CD4-positive, alpha-beta T cell treated with Interleukin-17A for 4 hours (primary cell): ENCODE results near the gene ZHX3.

Experiments
- DNase-seq: peaks from one replicate; pipeline ENCODE4 v3.0.0-alpha.2; 2020; ENCODE audit warnings: mixed read lengths

Gene ZHX3

DNA sequence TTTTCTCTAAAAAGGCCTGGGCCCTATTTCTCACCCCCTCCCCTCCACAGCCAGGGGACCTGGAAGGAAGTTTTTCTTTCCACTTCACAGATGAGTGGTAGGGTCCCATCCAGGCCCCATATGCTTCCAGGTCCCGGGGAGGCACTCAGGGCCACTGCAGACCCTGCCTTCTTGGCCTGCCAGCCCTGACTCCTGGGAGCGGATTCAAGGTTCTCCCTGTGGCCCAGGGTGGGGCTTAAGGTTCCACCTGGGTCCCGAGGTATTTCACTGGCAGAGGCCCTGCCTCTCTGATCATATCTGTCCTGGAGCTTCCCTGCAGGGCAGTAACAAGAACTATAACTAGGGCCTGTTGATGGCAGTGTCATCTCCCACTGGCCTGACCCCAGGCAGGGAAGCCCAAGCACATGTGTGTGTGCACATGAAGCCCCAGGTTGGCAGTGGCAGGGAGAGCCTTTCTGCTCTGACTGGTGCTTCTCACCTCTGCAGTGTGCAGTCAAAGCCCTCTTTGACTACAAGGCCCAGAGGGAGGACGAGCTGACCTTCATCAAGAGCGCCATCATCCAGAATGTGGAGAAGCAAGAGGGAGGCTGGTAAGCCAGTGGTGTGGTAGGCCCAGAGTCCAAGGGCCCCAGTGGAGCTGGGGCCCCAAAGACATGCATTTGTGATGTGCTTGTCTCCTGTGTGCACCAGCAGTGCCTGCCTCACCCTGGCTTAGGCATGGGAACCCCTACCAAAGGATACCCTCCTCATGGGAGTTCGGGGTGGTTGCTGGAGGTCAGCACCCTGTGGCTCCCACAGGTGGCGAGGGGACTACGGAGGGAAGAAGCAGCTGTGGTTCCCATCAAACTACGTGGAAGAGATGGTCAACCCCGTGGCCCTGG lies 149.0 kb downstream of the ZHX3 start:
- DNase-seq, result no peak

DNA sequence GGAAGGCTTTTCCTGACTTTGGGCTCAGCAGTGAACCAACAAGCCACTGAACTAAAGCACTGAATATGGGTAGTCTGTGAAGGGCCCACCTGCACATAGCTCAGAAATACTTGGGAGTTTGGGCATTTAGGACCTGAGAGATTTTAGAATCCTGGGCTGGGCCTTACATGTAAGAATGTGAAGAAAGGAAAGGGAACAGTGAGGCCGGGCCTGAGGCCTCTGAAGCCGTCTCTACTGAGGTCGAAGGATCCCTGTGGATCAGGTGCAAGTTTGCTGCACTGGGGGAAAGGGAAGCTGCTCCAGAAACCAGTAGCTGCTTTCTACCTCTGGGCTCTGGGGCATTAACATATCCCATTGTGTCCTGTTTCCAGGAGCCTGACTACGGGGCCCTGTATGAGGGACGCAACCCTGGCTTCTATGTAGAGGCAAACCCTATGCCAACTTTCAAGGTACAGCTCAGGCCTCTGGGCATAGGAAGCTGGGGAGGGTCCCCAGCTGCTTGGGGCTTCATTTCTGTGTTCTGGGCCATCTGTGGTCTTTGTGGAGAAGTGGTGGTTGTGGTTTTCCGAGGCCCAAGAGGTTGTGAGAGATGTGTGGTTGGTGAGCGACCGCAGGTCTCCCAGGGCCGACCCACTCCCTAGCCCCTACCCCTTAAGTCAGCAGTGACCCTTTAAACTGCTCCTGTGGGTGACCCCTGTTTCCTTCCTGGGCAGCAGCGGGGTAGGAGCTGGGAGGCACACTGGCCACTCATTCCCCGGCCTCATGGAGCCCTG lies 149.9 kb downstream of the ZHX3 start:
- no peak for DNase-seq

DNA sequence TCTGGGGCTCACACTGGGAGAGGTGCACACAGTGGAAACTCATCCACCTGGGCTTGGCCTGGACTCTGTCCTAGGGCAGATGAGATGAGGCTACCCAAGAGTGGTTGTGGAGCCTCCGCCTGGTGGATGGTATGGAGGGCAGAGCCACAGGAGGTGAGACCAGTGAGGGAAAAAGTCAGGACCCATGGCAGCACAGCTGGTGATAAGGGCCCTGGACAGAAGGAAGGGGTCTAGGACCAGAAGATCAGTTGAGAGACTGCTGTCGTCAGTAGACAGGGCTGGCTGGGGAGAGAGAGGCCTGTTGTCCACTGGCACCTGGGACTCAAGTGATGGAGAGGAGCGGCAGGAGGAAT lies 150.4 kb downstream of the ZHX3 start:
- DNase-seq, result peak; percentile 1

DNA sequence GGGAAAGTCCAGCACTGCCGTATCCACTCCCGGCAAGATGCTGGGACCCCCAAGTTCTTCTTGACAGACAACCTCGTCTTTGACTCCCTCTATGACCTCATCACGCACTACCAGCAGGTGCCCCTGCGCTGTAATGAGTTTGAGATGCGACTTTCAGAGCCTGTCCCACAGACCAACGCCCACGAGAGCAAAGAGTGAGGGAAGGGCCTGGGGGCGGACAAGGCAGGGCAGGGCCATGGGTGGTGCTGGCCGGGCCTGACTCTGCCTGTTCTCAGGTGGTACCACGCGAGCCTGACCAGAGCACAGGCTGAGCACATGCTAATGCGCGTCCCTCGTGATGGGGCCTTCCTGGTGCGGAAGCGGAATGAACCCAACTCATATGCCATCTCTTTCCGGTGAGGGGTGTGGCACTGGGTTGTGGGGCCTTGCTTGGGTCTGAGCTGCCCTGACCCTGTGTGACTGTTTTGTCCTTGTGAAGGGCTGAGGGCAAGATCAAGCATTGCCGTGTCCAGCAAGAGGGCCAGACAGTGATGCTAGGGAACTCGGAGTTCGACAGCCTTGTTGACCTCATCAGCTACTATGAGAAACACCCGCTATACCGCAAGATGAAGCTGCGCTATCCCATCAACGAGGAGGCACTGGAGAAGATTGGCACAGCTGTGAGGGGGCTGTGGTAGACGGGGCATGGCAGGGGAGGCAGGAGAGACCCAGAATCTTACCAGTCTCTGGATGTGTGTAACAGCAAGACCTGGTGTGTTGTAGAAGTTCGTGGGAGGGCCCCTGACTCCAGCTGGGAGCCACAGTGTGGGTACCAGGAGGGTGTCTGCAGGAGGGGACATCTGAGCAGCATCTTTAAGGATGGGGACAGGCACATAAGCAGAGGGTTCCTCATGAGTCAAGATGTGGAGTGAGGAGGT lies 151.1 kb downstream of the ZHX3 start:
- DNase-seq, result peak; percentile 1

DNA sequence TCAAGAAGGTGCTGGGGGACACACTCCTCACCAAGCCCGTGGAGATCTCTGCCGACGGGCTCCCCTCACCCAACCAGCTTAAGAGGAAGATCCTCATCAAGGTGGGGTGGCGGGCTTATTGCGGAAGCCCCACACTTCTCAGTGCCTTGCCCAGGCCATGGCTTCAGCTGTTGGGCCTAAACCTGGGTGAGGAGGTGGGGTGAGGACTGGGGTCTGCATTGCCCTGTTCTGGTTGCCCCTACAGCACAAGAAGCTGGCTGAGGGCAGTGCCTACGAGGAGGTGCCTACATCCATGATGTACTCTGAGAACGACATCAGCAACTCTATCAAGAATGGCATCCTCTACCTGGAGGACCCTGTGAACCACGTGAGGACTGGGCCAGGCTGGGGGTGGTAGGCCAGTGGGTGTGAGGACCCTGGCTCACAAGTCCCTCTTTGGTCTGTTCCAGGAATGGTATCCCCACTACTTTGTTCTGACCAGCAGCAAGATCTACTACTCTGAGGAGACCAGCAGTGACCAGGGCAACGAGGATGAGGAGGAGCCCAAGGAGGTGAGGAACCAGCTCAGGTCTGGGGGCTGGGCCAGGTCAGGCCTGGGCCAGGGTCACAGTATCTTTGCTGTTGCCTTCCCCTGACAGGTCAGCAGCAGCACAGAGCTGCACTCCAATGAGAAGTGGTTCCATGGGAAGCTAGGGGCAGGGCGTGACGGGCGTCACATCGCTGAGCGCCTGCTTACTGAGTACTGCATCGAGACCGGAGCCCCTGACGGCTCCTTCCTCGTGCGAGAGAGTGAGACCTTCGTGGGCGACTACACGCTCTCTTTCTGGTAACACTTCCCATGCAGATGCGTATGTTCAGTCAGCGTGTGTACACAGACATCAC lies 152.3 kb downstream of the ZHX3 start:
- no peak for DNase-seq

DNA sequence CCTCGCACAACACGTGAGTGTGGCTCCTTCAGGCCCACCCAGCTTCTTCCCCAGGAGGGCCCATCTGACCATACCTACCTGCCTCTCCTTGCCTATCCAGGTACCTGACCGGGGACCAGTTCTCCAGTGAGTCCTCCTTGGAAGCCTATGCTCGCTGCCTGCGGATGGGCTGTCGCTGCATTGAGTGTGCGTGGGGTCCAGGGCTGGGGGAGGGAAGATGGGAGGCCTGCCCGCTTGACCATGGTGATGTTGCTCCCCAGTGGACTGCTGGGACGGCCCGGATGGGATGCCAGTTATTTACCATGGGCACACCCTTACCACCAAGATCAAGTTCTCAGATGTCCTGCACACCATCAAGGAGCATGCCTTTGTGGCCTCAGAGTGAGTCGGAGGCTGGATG lies 153.7 kb downstream of the ZHX3 start:
- no peak for DNase-seq

DNA sequence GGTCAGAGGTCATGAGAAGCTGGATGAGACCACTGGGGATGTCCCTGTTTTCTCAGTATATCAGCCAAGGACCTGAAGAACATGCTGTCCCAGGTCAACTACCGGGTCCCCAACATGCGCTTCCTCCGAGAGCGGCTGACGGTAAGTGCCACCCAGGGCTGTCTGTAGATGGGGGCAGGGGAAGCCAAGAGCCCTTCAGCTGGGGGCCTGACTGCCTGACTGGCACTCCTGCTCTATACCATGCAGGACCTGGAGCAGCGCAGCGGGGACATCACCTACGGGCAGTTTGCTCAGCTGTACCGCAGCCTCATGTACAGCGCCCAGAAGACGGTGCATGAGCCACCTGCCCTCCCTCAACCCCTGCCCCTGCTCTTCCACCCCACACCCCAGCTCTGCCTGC lies 155.1 kb downstream of the ZHX3 start:
- no peak for DNase-seq

DNA sequence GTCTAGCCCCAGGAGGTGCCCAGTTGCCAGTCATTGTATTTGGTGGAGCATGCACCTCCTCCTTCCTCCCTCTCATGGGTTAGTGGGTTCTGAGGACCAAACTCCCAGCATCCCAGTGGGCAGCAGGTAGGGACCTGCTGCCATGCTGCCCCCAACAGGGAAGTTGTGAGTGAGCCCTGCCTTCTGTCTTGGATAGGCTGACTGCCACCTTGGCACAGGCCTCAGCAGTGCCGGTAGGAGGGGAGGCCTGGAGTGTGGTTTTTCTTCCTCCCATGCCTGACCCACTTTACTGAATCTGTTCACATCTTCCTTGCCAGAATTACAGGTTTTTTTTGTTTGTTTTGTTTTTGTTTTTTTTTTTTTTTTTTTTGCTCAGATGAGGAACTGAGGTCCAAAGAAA lies 155.6 kb downstream of the ZHX3 start:
- no peak for DNase-seq

DNA sequence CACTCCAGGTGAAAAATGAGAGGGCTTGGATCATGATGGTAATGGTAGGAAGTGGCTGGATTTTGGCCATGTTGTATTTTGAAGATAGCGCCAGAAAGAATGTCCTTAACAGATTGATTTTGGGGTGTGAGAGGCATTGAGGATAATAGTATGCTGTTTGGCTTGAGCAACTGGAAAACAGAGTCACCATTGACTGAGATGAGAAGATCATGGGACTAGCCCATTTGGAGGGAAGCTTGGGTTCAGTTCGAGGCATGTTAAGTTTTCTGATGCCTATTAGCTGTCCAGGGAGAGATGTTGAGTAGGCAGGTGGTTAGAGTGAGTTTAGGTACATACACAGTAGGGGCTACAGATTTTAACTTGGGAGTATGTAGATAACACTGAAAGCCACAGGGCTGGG lies 156.8 kb downstream of the ZHX3 start:
- no peak for DNase-seq

DNA sequence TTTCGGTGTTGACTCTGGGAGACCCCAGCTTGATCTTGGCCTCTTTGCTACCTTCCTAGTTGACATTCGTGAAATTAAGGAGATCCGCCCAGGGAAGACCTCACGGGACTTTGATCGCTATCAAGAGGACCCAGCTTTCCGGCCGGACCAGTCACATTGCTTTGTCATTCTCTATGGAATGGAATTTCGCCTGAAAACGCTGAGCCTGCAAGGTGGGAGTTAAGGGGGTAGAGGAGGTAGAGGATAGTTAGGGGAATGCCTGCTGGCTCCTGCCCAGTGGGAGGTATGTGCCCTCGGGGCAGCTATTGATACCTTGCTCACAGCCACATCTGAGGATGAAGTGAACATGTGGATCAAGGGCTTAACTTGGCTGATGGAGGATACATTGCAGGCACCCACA lies 158.0 kb downstream of the ZHX3 start:
- DNase-seq, result no peak

DNA sequence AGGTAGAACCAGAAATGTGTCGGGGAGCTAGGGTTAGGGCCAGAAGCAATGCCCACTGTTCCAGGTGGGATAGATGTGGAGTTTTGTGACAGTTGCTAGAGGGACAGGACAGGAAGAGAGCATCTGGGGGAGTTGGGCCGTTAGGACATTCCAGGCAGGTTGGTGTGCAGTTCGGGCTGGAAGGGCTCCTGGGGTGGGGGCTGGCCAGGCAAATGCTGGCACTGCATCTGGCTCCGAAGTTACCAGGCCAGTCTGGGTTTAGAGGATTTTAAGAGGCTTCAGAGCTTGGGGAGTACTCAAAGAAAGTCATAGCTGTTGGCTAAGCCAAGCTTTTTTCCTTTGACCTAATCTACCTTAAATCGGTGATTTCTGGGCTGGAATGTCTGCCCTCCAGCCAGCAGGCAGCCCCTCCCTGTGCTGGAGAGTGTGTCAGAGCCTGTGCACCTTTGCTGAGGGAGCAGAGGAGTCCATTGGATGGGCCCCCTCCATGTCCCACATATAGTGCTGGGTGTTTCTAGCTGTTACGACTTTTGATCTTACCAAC lies 159.4 kb downstream of the ZHX3 start:
- no peak for DNase-seq

DNA sequence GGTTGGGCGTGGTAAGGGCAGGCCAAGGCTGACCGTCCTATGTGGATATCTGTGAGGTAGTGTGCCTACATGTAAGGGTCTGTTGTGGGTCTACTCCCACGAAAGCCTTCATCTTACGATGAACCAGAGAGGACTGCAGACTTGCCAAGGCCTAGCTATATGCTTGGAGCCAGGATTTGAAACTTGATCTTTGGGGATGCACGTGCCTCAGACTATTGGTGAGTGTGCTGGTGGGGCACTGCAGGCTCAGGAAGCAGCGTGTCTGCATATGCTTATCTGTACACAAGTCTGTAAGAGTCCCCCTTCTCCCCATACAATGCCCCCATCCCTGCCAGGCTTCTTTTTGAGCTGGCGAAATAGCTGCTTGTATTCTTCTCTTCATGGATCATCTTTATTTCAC lies 162.3 kb downstream of the ZHX3 start:
- no peak for DNase-seq

DNA sequence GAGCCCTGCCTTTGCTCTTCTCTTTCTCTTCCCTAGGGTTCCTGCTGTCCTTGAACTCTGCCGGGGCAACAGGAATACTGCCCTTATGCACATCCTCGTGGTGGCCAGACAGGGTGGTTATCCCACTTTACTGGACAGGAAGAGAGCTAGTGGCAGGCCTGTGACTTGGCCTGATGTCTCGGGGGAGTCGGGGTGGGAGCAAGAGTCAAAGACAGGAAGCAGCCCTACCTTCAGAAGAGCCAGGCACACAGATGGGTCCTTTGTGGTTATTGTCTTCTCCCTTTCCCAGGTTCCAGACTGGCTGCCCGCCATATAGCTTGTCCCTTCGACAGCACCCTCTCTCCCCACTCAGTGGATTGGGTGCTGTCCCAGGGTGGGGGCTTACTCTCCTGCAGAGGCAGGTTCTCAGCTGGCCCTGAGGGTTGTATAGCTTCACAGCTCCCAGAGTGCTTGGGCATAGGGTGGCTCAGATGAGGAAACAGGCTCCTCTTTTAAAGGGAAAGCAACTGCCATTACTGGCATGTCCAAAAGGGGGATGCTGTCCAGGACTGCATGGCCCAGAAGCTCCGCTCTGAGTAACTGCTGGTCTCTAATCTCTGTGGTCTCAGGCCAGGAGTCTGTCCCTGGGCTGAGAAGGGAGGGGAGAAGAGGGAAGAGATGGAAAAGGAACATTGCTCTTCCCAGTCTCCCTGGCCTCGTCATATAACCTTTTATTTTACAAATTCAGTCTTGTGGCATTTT lies 162.9 kb downstream of the ZHX3 start:
- DNase-seq, result no peak

DNA sequence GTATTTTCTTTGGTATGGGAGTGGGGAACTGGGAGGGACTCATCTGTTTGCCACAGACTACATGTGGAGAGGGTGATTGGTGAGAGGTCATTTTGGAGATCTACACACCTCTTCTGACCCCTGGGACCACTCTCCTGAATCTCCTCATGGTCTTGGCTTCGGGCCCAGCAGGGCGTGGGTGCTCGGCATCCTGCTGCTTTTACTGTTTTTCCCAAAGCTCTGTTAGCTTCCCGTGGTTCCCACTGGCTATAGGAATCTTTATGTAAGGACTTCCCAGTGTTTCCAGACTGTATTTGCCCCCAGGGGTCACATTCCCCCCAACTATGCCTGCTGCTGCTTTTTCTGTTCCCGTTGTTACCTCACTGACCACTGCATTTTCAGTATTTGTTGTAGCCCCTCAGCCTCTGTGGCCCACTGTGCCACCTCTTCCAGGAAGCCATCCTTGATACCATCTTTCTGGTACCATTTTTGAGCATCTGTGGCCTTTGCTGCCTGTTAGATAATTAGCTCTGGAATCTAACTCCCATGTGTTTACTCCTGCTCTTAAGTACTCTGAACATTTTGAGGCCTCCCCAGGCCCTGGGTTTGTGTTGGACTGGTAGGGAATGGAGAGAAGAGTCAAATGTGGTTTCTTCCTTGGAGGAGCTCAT lies 165.3 kb downstream of the ZHX3 start:
- no peak for DNase-seq

DNA sequence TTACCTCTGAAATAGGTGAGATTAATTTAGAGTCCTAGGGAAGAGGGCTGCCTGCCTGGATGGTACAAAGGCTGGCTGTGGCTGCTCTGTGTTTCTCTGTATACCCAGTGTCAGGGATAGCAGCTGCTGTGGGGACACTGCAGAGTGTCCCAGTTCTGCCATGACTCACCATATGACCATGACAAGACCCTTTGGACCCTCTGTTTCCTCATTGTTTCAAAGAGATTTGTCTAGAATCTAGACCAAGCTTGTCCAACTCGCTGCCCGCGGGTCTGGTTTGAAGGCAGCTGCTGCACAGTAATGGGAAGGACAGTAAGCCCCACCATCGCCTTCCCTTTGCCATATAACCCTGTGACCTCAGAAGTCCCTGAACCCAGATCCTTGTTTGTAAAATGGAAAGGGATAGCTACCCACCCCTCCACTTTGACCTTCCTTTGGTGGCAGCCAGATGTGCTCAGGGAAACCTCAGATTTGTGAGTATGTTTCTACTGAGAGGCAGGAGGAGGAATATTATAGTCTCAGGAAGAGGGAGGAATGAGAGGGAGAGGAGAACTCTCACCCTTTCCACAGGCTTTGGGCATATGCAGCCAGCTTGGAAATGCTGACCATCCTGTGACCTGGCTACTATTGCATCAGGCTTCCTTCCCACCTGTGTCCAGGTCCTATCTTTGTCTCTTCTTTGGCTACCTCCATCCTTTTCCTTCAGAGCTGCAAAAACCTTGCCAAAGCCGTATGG lies 166.2 kb downstream of the ZHX3 start:
- no peak for DNase-seq

DNA sequence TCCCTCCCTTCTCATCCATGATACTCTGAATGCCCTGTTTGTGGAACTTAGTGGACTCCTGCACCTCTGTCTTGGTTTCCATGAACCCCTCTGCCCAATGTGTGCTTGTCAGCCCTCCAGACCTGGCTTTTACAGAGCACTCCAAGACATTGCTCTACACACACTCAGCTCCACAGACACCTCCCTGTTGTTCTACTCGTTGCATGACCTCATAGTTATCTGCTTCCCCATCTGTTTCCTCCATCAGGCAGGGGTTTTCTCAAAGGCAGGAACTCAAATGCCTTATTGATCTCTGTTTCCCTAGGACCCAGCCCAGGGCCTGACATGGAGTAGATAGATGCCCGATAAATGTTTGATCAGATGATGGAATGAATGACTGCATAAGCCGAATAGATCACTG lies 166.9 kb downstream of the ZHX3 start:
- DNase-seq, result peak; percentile 47

DNA sequence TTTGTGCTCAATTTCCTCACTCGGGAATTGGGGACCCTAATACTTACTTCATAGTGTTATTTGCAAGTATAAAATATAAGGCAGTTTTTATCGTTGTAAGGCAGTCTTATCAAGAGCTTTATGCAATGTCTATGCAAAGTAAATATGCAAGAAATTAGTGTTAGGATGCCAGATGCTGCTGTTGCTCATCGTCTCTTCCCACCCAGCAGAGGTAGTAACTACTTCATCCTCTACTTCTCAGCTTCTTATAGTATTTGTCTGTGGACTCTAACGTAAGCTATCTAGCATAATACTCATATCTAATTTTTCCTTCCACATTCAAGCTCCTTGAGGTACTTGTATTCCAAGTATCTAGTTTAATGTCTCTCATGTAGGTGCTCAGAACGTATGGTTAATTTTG lies 168.6 kb downstream of the ZHX3 start:
- no peak for DNase-seq

DNA sequence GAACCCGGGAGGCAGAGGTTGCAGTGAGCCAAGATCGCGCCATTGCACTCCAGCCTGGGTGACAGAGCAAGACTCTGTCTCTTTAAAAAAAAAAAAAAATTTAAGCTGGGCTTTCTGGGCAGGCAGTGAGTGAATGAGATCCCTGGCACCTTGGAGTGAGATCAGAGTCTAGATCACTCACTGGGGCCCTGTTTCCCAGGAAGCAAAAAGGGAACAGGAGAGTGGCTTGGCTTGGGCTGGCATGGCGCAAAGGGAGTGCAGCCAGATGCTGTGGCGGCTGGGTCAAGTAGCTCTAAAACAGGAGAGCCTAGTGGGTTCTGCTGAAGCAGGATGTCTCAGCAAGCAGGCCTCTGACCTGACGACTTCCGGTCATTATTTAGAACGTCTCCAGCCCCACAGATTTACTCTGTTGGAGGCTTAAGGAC lies 169.8 kb downstream of the ZHX3 start:
- no peak for DNase-seq

DNA sequence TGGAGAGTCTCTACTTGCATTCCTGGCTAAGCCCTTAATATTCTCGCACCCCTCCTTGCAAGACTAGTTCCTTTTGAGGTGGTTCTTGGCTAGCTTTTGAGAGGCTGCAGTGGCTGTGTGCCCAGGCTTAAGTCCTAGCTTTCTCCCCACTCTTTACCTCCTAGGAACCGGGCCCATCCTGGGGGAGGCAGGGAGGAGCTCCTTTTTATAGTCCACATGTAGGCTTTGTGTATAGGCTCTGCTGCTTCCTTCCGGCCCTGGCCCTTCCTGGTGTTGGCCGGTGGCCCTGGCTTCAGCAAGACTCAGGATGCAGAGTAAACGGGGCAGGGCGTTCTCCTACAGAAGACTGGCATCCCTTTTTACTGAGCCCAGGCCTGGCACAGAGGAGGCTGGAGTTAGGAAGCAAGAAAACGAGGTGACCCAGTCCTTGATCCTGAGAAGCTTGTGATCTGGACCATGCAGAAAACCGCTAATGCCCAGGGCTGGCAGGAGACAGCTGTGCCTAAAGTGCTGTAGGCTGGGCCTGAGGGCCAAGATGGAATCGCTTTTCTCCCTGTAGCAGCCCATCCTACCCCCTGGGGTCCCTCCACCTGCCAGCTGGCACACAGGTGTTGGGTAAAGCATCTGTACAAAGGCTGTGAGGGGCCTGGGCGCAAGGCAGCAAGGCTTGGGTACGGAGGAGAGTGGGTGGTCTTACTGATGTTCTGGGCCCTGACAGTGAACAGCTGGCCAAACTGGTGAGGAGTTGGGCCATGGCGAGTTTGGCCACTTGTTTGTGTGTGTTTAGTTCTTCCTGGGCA lies 171.5 kb downstream of the ZHX3 start:
- no peak for DNase-seq
